GM23338 (cell line): ENCODE results near the gene GALNT5.

ENCODE experiments used
- EZH2 ChIP-seq: fragments of 200-600 bp; sonication (generic); IDR thresholded peaks from one replicate; pipeline ENCODE4 v1.8.0; 2017; ENCODE audit warnings: antibody characterized with exemption, mild to moderate bottlenecking, low read depth; ENCODE audit not compliant: unreplicated experiment
- POLR2AphosphoS5 ChIP-seq: IDR thresholded peaks from 2 replicates; pipeline ENCODE4 v1.6.1; 2016; ENCODE audit warnings: antibody characterized with exemption, low read depth
- ZNF331 ChIP-seq: fragments of 250-450 bp; sonication (Bioruptor Pico); IDR thresholded peaks from 2 replicates; pipeline ENCODE4 v1.5.0; 2020; ENCODE audit warnings: low read depth, mild to moderate bottlenecking, moderate library complexity
- TF ChIP-seq, protein P1 (sequence below), 2 experiments: fragments of 200-600 bp in 1 of 2; sonication (generic) in 1 of 2; conservative IDR thresholded peaks; 2 replicates each; pipeline versions ENCODE4 v1.5.1 to v1.6.1; 2016 to 2017; ENCODE audit warnings: antibody characterized with exemption in 2 of 2, low read depth in 2 of 2, mild to moderate bottlenecking in 2 of 2, moderate library complexity in 1 of 2
- TF ChIP-seq, protein P2 (sequence below): IDR thresholded peaks from one replicate; pipeline ENCODE4 v1.6.1; 2018; ENCODE audit warnings: antibody characterized with exemption; ENCODE audit not compliant: unreplicated experiment

DNA sequence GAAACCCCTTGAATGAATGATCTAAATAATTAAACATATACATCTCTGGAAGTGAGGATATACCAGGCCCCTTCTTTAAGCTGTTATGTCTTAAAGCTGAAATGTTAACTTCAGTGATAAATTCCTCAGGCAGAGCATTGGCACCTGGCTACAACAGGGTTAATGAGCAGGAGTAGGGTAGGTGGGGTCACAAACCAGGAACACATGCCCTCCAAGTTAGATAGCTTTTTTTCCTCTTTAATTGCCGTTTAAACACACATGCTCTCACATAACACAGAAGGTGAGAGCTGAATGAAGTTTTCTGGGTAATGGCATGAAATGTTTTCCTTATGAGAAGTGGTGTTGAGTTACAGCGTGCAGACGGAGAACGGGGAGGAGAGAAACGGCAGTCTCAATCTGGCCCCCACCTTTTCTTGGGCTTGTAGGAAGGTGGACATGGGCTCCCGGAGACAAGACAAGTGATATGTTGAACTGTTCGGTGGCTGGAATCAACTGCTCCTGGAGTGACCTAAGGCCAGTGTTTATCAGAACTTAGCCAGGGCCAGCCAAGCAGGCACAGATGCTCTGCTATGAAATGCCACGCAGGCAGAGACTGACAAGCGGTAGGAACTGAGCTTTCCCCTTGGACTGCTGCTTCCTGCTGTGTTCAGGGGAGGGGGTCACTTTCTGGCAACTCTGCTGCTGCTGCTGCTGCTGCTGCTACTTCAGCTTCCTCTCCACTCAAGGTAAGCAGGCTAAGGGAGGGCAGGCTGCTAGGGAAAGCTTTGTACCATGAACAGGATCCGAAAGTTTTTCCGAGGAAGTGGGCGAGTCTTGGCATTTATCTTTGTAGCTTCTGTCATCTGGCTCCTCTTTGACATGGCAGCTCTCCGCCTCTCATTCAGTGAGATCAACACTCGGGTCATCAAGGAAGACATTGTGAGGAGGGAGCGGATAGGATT, at the start of gene GALNT5:
- TF ChIP-seq, protein P1, sequence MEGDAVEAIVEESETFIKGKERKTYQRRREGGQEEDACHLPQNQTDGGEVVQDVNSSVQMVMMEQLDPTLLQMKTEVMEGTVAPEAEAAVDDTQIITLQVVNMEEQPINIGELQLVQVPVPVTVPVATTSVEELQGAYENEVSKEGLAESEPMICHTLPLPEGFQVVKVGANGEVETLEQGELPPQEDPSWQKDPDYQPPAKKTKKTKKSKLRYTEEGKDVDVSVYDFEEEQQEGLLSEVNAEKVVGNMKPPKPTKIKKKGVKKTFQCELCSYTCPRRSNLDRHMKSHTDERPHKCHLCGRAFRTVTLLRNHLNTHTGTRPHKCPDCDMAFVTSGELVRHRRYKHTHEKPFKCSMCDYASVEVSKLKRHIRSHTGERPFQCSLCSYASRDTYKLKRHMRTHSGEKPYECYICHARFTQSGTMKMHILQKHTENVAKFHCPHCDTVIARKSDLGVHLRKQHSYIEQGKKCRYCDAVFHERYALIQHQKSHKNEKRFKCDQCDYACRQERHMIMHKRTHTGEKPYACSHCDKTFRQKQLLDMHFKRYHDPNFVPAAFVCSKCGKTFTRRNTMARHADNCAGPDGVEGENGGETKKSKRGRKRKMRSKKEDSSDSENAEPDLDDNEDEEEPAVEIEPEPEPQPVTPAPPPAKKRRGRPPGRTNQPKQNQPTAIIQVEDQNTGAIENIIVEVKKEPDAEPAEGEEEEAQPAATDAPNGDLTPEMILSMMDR (conservative IDR thresholded peaks at IDR 0.05; ENCODE audit: low read depth in 2 of 2), result no peak
- TF ChIP-seq EZH2, result no peak
- no peak for TF ChIP-seq POLR2AphosphoS5
- no peak for TF ChIP-seq ZNF331 (CRISPR knock-in tag)
- TF ChIP-seq, protein P2, sequence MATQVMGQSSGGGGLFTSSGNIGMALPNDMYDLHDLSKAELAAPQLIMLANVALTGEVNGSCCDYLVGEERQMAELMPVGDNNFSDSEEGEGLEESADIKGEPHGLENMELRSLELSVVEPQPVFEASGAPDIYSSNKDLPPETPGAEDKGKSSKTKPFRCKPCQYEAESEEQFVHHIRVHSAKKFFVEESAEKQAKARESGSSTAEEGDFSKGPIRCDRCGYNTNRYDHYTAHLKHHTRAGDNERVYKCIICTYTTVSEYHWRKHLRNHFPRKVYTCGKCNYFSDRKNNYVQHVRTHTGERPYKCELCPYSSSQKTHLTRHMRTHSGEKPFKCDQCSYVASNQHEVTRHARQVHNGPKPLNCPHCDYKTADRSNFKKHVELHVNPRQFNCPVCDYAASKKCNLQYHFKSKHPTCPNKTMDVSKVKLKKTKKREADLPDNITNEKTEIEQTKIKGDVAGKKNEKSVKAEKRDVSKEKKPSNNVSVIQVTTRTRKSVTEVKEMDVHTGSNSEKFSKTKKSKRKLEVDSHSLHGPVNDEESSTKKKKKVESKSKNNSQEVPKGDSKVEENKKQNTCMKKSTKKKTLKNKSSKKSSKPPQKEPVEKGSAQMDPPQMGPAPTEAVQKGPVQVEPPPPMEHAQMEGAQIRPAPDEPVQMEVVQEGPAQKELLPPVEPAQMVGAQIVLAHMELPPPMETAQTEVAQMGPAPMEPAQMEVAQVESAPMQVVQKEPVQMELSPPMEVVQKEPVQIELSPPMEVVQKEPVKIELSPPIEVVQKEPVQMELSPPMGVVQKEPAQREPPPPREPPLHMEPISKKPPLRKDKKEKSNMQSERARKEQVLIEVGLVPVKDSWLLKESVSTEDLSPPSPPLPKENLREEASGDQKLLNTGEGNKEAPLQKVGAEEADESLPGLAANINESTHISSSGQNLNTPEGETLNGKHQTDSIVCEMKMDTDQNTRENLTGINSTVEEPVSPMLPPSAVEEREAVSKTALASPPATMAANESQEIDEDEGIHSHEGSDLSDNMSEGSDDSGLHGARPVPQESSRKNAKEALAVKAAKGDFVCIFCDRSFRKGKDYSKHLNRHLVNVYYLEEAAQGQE, result no peak
